GM21717 (cell line): Measurements from ENCODE around the gene VDR.
A peak's percentile ranks its signal among the peaks of the same experiment; 100 is the strongest.

Experiments used
- ATAC-seq: cut with Tn5 transposase; IDR thresholded peaks from one replicate; pipeline ENCODE4 v1.9.1; 2021; ENCODE audit warnings: mild to moderate bottlenecking, moderate library complexity; ENCODE audit not compliant: unreplicated experiment

Gene VDR

GRCh38 chr12:47874316-47874715 lies 30.5 kb downstream of the VDR start:
- ATAC-seq, result no peak

- ATAC-seq, result no peak
These were observed 34.5 kb downstream of the VDR start for GRCh38 chr12:47870175-47870781.

- ATAC-seq, result peak; percentile 73
These were observed 36.2 kb downstream of the VDR start for GRCh38 chr12:47868552-47869031.

- peak; percentile 10 for ATAC-seq
These were observed 36.8 kb downstream of the VDR start for GRCh38 chr12:47868041-47868440.

GRCh38 chr12:47867495-47867941 lies 37.3 kb downstream of the VDR start:
- ATAC-seq, result no peak

GRCh38 chr12:47864646-47865235 lies 40.1 kb downstream of the VDR start:
- no peak for ATAC-seq

- ATAC-seq, result no peak
These were observed 40.8 kb downstream of the VDR start for GRCh38 chr12:47863985-47864384.

- ATAC-seq, result no peak
These were observed 41.3 kb downstream of the VDR start for GRCh38 chr12:47863467-47863866.

GRCh38 chr12:47862881-47863280 lies 41.9 kb downstream of the VDR start:
- ATAC-seq, result no peak

- ATAC-seq, result no peak
These were observed 42.5 kb downstream of the VDR start for GRCh38 chr12:47862167-47862750.

GRCh38 chr12:47860873-47861272 lies 43.9 kb downstream of the VDR start:
- no peak for ATAC-seq

- ATAC-seq, result no peak
These were observed 44.4 kb downstream of the VDR start for GRCh38 chr12:47860279-47860841.

- ATAC-seq, result no peak
These were observed 46.1 kb downstream of the VDR start for GRCh38 chr12:47858511-47859266.

- ATAC-seq, result no peak
These were observed 47.8 kb downstream of the VDR start for GRCh38 chr12:47856721-47857575.

GRCh38 chr12:47856094-47856493 lies 48.7 kb downstream of the VDR start:
- ATAC-seq, result no peak

GRCh38 chr12:47855502-47855901 lies 49.3 kb downstream of the VDR start:
- ATAC-seq, result no peak

GRCh38 chr12:47854531-47854930 lies 50.3 kb downstream of the VDR start:
- no peak for ATAC-seq

GRCh38 chr12:47852096-47852571 lies 52.7 kb downstream of the VDR start:
- ATAC-seq, result no peak

- no peak for ATAC-seq
These were observed 53.4 kb downstream of the VDR start for GRCh38 chr12:47851303-47851952.
